RCC 7860 (cell line): ENCODE results near the gene SCAND1.

Experiments
- DNase-seq: peaks from one replicate; pipeline ENCODE4 v3.0.0-alpha.2; 2015; ENCODE audit warnings: low spot score
- FAIRE-seq: peaks from 2 replicates; lab custom pipeline; 2012; peaks lifted over from hg19 to GRCh38; lab: Jason Lieb, UNC

The SCAND1 gene

DNA sequence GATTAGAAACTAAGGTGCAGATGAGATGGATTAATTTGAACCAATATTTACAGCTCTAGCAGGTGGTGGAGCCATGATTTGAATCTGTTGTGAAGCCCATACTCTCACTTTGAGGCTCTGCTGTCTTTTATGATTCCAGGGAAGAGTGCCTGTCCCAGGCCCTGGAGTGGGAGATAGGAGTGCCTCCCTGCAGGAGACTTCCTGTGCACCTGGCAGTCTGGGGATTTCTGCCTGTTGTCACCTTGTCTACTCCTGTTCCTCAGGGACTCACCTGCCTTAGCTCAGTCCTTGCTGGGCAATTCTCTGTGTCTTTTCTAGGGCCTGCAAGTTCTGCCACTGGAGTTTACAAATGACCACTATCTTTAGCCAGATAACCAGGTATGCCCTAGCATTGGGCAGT lies 46.3 kb downstream of the SCAND1 start:
- DNase-seq (no peak), FAIRE-seq (no peak)

DNA sequence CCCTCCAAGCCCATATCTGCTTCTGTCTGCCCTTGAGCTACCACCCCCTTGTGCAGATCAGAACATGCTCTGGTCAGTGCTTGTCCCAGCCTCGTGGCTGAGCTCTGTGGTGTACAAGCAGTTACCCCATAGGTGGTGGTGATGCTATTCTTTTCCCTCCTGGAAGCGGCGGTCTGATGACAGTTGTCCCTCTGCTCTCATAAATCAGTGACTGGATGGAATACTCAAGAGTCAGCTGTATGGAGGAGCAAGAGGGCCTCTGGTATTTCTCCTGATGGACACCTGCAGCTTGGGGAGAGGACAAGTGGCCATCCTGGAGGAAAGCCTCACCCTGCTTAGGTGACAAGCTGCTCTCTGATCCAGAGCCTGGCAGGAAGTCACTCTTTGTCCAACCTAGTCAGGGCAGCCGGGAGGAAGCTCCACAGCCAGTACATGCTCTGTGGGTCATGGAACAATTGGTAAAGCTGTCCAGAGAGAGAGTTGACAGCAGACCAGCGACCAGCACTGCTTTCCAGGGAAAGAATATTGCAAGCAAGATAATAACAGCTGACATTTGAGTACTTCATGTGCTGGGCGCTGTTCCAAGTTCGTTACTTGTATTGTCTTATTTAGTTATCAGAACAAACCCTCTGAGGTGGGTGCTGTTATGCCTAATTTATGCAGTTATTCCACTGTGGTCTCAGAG lies 47.1 kb downstream of the SCAND1 start:
- no peak for FAIRE-seq
- no peak for DNase-seq

DNA sequence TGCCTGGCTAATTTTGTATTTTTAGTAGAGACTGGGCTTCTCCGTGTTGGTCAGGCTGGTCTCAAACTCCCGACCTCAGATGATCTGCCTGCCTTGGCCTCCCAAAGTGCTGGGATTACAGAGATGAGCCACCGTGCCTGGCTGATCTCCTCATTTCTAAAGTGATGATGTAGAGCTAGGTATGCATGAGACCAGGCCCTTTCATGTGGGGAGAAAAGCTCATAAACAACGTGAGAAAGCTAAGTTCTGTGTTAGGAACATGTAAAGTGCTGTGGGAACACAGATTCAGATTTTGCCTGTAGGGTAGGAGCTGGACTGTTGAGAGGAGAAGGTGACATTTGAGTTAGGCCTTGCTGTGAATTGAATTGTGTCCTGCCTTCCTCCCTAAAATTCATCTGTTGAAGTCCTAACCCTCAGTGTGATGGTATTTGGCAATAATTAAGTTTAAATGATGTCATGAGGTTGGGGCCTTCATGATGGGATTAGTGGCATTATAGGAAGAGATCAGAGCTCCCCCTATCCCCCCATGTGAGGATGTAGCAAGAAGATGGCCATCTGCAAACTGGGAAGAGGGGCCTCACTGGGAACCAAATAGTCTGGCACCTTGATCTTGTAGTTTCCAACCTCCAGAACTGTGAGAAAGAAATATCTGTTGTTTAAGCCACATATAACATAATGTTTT lies 49.2 kb downstream of the SCAND1 start:
- no peak for FAIRE-seq

DNA sequence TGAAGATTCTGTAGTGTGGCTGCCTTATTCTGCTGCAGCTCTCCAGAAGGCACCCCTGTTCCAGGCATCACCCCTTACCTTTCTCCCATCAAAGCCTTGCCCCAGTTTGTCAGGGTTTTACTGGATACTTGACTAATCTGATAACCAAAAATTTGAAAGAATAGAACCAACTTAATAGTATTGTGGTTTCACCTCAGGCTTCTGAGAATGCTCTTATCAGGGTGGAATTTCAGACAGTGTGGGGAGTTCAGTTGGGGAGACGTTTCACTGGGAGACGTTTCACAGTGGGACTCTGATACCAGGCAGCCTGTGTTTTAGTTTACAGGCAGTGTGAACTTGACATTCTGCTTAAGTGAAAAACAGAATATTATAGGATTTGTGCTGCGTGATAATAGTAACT lies 50.5 kb downstream of the SCAND1 start:
- FAIRE-seq (no peak), DNase-seq (no peak)

More for the DNA sequence above, 49.2 kb downstream of the SCAND1 start:
- DNase-seq, result no peak
